Stimulated activated CD4-positive, alpha-beta T cell treated with anti-CD3 and anti-CD28 coated beads, Interleukin-4, amount 100 ng/mL, for 24 hours (primary cell): ENCODE data around the gene RAD51B.

Source experiments
- DNase-seq: peaks from one replicate; pipeline ENCODE4 v3.0.0-alpha.2; 2020

Gene RAD51B

GRCh38 chr14:68633131-68633991 lies 813.8 kb downstream of the RAD51B start:
- DNase-seq: no peak

- no peak for DNase-seq
Observed at GRCh38 chr14:68634332-68634731, 814.8 kb downstream of the RAD51B start.

GRCh38 chr14:68634874-68635595 lies 815.5 kb downstream of the RAD51B start:
- DNase-seq: no peak

GRCh38 chr14:68636597-68636996 lies 817.0 kb downstream of the RAD51B start:
- DNase-seq: no peak

- no peak for DNase-seq
Observed at GRCh38 chr14:68637106-68638021, 817.8 kb downstream of the RAD51B start.

- DNase-seq: no peak
Observed at GRCh38 chr14:68638141-68638999, 818.8 kb downstream of the RAD51B start.

- DNase-seq: no peak
Observed at GRCh38 chr14:68639000-68639757, 819.6 kb downstream of the RAD51B start.

- no peak for DNase-seq
Observed at GRCh38 chr14:68639758-68640574, 820.4 kb downstream of the RAD51B start.

- no peak for DNase-seq
Observed at GRCh38 chr14:68643673-68644072, 824.1 kb downstream of the RAD51B start.

GRCh38 chr14:68644101-68644500 lies 824.5 kb downstream of the RAD51B start:
- DNase-seq: no peak

- no peak for DNase-seq
Observed at GRCh38 chr14:68645371-68645770, 825.8 kb downstream of the RAD51B start.

GRCh38 chr14:68649476-68650189 lies 830.1 kb downstream of the RAD51B start:
- DNase-seq: no peak

- DNase-seq: no peak
Observed at GRCh38 chr14:68650404-68650994, 830.9 kb downstream of the RAD51B start.

- no peak for DNase-seq
Observed at GRCh38 chr14:68651075-68651474, 831.5 kb downstream of the RAD51B start.

- no peak for DNase-seq
Observed at GRCh38 chr14:68651652-68652432, 832.3 kb downstream of the RAD51B start.

GRCh38 chr14:68652433-68652690 lies 832.8 kb downstream of the RAD51B start:
- DNase-seq: no peak

GRCh38 chr14:68653108-68653507 lies 833.5 kb downstream of the RAD51B start:
- DNase-seq: no peak

- no peak for DNase-seq
Observed at GRCh38 chr14:68653804-68654203, 834.2 kb downstream of the RAD51B start.

GRCh38 chr14:68654471-68654941 lies 834.9 kb downstream of the RAD51B start:
- no peak for DNase-seq
